Head of caudate nucleus (tissue), 42 donors: ENCODE results near the gene CDR2.
"Not testable (repeated sequence)": the region's sequence is repeated elsewhere in the genome, so short reads cannot be mapped to it uniquely, and the experiment has no call there.

ENCODE experiments used
- DNase-seq, 42 donors: peaks; one replicate each; pipeline versions ENCODE4 v3.0.0 to v3.0.0-alpha.2; 2020 to 2021; ENCODE audit warnings: mixed read lengths in 7 of 42
- intact Hi-C: fragments of 100-400 bp; cut with DNase I; formaldehyde crosslinking; loops from one replicate; pipeline ENCODE4 v1.15.0; 2022

Gene CDR2

DNA sequence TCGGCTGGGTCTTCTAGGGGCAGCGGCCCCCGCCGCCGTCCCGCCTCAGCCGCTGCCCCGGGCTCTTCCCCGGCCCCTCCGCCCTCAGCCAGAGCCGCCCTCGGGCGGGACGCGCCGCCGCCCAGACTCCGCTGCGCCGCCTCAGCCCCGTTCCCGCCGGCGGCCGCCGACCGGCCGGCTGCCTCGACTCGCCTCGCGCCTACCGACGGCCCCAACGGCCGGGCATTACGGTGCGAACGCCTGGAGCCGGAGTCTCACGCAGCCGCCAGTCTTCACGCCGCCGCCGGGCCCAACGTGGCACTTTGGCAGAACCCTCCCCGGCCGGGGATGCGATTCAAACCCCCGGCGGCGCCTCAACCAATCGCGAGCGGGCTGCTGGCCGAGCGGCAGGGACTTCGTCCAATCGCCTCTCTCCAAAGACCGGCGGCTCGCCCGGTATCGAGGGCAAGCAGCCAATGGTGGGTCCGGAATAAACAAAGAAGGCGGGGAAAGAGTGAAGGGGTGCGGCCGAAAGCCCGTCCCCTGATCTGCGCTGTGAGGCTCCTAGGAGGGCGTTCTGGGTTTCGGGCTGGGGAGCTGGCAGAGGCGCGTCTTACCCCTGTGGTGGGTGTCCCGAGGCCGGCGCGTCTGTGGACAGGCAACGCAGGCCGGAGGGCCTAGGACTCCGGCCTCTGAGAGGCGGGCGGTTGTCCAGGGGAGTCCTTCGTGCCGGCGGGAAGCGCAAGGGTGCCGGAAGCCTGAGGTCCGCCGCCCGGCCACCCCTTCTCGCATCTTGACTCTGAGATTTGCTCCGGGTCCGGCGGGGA is at the start of gene CDR2:
Gene CDR2 (minus strand): TSS at position 309 of the 806 bp plus-strand sequence. CDS start 310 bp downstream, outside the sequence.
- intact Hi-C loops = loop anchor here (2.0 to 10.0 kb wide), 3 partner anchors 50 to 177 kb away; partner anchors contain the start of gene POLR3E
- DNase-seq = peak; percentile 94 to 100 (median 98)

DNA sequence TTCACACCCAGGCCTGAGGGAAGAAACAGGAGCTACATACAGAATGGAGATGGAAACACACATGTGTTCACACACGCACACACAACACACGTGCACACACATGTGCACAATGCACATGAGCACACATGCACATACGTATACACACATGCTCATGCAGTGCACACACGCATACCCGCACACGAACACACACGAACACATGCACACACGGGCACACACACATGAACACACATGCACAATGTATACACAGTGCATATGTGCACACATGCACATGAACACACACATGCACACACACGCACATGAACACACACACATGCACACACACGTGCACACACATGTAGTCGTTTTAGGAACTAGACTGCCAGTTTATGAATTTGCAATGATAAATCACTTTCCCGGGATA is 49.3 kb upstream of the CDR2 start:
- DNase-seq = peak in 2 of 42 donors; percentile 1 to 29
- intact Hi-C loops = loop anchor here (10.0 kb wide), 1 partner anchor 49 kb away; the partner anchor contains the start of gene CDR2

DNA sequence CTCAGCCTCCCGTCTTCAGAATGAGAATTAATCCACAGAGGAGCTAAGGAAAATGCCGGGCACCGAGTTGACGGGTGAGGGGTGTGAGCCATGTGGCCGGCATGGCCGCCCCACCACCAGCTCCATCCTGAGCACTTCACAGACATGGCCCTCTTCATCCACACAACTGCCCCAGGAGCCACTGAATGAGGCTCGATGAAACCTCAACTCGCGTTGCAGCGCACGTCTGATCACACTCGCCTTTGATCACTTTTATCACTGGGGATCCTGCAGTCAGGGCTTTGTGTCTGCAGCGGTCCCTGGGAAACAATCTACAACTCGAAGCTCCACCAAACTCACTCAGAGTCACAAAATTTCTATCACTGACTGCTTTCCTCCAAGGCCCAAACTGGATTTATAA is 46.7 kb upstream of the CDR2 start:
- peak in 1 of 42 donors; percentile 27 for DNase-seq
- intact Hi-C loops = loop anchor here (10.0 kb wide), 1 partner anchor 46 kb away; the partner anchor contains the start of gene CDR2

DNA sequence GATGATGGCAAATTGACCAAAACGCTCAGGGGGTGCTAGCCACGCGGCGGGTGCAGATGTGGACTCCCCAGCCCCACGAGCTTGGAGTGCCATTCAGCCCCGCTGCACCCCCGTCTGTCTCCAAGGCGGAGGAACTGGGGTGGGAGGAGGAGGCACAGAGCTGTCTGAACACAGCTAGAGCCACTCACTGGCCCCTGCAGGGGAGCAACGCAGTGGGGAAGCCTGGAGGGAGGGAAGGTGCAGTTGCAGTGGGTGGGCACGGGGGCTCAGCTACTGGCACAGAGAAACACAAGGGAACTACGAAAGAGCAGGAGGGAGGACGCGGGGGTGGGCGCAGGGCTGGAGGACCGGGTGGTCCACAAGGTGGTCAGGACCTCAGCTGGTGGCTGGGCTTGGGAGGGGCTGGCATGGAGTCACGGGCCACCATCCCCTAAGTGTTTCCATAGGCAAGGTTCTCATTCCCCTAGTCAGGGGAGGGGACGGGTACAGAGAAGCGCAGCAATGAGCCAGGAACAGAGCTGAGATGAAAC is 46.3 kb upstream of the CDR2 start:
- peak in 2 of 42 donors; percentile 20 to 34 for DNase-seq
- intact Hi-C loops = loop anchor here (10.0 kb wide), 1 partner anchor 46 kb away; the partner anchor contains the start of gene CDR2

DNA sequence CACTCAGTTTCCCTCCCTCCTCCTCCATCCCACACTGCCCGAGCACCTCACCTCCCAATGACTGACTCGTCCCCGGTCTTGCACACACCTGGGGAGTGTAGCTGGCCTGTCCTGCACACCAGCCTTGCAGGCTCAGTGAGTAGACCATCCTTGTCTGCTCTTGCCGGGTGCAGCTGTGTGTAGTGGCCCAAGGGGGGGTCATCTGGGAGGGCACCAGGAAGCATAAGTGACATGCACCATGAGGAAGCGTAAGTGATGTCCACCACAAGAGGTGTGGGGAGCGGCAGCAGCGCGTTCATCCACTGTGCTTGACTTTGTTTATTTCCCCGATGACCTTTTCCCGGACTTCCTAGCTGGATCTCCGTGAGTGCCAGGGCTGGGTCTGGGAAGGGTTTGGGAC is 45.5 kb upstream of the CDR2 start:
- intact Hi-C loops = loop anchor here (10.0 kb wide), 1 partner anchor 45 kb away; the partner anchor contains the start of gene CDR2
- peak in 1 of 42 donors; percentile 28 for DNase-seq

DNA sequence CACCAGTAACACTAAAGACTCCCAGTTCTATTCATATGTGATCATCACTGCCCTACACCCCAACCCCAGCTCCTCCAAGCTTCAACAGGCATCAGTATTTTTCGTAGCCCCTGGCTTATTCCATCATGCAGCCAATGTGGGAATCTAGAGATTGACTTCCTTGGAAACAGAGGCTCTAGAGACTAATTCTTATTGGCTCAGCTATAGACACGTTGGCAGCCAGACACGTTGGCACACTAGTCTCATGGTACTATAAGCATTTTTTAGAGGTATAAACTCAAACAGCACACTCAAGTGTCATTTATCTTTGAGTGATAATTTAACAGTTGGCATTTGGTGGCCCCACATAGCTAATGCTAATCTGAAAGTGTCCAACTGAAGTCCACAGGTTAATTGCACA is 44.4 kb upstream of the CDR2 start:
- DNase-seq = no peak
- intact Hi-C loops = no loop called here

DNA sequence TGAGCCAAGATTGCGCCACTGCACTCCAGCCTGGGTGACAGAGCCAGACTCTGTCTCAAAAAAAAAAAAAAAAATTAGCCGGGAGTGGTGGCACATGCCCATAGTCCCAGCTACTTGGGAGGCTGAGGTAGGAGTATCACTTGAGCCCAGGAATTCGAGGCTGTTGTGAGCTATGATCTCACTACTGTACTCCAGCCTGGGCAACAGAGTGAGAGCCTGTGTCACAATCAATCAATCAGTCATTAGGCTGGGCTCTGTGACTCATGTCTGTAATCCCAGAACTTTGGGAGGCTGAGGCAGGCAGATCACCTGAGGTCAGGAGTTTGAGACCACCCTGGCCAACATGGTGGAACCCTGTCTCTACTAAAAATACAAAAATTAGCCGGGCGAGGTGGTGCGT is 43.4 kb upstream of the CDR2 start:
- intact Hi-C loops, DNase-seq: not testable (repeated sequence)

DNA sequence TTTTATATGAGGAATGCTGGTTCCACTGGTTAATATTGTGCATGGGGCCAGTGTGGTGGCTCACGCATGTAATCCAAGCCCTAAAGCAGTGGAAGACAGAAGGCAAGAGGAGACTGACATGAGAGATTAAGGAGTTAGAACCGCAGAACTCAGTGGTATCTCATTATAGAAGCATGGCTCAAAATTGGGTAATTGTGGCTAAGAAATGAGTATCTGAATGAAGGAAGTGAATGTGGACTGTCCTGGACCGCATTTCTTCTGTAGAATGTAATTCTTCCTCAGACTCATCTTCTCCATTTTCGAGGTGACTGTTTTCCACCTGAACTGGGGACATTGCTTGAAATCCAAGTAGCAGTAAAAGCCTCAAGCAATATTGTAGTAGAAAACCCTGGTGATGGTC is 42.6 kb upstream of the CDR2 start:
- no peak for DNase-seq
- intact Hi-C loops = no loop called here

DNA sequence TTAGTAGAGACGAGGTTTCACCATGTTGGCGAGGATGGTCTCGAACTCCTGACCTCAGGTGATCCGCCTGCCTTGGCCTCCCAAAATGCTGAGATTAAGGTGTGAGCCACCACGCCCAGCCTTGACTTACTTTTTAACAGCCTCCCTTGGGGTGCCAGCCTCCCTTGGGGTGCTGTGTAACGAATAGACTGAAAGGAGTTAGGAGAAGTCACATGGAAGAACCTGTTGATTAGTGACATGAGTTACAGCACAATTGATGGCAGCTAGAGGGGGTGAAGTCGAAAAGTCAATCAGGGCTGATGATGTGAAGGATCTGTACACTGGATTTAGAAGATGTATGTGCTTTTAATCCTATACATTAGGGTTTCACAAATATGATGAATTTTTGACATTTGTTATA is 39.4 kb upstream of the CDR2 start:
- intact Hi-C loops = no loop called here

DNA sequence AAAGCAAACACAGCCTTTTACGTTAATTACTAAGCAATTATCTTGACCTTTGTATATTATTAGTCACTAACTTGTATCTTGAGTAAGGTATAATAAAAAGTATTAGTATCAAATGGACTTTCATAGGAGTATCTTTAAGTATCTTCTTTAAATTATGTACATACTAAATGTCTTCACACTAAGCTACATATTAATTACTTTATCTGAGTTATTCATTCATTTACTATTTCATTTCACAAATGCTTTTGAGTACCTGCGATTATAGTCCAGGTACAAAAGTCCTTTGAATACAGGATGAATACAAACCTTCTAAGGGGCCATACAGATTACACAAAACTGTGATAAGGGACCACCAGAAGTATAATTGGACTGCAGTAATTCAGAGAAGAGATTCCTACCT is 33.1 kb upstream of the CDR2 start:
- no peak for DNase-seq
- intact Hi-C loops = no loop called here

More for the DNA sequence above, 39.4 kb upstream of the CDR2 start:
- no peak for DNase-seq

DNA sequence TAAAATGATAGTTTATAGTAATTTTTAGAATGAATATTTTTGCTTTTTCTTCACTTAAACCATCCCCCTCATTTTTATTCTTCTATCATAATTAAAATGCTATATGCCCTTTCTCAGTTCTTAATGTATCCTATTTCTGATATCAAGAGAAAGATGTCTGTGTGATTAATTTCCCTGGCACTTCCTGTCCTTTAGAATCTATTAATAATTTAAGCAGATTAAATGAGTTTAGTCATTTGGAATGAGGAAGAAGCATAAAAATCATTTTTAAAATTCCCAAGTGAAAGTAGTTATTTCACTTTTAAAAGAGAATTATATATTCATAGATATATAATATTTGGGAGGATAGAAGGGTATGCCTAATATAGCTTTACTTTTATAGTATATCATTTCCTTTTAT is 27.8 kb upstream of the CDR2 start:
- intact Hi-C loops = no loop called here
- no peak for DNase-seq

DNA sequence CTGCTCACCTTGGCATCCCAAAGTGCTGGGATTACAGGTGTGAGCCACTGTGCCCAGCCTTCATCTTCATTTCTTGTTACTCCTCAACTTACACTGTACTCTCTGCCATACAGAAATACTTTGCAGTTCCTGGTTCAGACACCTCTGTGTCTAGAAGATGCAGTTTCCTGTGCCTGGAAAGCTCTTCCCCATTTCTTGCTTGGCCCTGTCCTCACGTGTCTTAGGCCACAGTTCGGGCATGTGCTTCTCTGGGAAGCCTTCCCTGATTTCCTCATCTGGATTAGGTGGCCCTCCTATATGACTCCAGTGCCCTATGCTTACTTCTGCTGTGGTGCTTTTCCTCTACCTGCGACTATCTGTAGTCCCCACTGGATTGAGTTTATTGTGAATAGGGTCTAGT is 26.5 kb upstream of the CDR2 start:
- intact Hi-C loops = no loop called here

DNA sequence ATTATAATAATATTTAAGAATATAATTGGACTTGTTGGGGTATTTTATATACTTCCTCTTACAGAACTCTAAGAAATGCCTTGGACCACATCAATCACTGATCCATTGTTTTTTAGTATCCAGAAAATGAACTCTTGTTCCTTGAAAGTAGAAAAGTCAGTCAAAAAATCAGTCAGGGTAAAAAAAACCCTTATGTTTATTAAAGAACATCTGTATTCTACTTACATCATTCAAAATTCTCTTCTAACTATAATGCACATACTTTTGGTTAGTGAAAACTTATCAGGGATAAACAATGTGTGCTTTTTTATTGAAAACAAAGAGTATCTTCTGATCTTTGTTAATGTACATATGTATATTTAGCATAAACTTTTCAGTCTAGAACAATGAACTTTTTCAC is 23.5 kb upstream of the CDR2 start:
- intact Hi-C loops = no loop called here

More for the DNA sequence above, 26.5 kb upstream of the CDR2 start:
- DNase-seq = no peak

DNA sequence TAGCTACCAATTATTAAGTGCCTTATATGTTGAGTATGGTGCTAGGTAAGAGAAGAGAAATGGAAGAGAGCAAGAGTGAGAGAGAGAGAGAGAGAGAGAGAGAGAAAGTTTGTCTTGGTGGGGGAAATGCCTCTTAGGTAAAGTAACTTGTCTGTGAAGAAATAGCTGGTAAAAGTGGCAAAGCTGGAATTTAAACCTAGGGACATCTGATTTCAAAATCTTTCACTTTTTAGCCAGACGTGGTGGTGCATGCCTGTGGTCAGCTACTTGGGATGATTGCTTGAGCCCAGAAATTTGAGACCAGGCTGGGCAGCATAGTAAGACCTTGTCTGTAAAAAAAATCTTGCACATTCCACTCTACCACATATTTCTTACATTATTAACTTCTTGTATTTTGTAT is 23.0 kb upstream of the CDR2 start:
- no peak for DNase-seq
- intact Hi-C loops = no loop called here

More for the DNA sequence above, 23.5 kb upstream of the CDR2 start:
- no peak for DNase-seq

DNA sequence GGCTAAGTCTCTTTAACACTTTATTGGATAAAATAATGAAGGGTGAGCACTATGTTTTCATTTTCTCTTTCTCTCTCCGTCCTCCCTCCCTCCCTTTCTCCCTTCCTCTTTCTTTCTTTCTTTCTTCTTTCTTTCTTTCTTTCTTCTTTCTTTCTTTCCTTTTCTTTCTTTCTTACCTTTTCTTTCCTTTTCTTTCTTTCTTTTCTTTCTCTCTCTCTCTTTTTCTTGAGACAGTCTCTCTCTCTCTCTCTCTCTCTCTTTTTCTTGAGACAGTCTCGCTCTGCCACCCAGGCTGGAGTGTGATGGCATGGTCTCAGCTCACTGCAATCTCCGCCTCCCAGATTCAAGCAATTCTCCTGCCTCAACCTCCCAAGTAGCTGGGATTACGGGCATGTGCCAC is 21.5 kb upstream of the CDR2 start:
- no peak for DNase-seq
- intact Hi-C loops = no loop called here

DNA sequence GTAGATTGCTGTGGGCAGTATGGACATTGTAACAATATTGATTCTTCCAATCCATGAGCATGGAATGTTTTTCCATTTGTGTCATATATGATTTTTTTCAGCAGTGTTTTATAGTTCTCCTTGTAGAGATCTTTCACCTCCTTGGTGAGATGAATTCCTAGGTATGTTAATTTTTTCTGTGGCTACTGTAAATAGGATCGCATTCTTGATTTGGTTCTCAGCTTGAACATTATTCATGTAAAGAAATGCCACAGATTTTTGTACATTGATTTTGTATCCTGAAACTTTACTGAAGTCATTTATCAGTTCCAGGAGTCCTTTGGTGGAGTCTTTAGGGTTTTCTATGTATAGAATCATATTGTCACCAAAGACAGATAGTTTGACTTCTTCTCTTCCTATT is 19.7 kb upstream of the CDR2 start:
- intact Hi-C loops = no loop called here
- DNase-seq = no peak

DNA sequence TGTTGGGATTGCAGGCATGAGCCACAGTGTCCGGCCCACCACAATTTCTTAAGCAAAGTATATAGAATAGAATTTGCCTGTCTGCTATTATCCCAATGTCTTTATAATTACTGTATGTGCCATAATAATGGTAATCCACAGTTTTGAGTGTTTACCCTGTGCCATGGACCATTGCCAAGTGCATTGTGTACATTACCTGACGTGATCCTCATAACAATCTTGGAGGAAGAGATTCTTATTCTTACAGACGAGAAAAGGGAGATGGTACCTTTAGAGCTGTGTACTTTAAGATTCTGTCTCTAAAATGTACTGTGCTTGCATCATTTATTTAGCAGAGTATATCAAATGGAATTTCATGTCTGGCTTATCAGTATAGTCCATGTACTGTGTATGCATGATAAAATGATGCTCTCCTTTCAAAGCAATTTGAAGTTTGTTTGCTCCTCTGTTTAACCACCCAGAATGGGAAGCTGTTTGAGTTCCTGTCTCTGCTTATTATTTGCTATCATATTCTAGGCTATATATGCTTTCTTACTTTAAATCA is 13.8 kb upstream of the CDR2 start:
- DNase-seq = no peak
- intact Hi-C loops = no loop called here

DNA sequence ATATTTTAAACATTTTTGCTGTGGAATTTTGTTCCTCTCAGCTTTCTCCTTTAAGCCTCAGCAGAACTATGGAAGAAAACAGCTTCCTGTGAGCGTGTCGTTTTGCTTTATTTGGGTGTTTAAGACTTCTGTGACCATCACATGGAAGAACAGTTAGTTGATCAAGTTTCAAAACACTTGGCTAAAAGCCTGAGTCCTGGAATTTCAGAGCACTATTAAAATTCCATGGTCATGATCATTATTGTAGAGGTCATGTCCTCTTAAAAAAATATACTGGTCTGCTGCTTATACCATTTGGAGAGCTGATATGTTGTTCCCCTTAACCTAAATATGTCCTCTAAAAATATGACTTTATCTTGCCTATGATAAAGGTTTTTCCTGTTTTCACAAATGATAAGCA is 12.6 kb upstream of the CDR2 start:
- intact Hi-C loops = no loop called here
- DNase-seq = no peak

DNA sequence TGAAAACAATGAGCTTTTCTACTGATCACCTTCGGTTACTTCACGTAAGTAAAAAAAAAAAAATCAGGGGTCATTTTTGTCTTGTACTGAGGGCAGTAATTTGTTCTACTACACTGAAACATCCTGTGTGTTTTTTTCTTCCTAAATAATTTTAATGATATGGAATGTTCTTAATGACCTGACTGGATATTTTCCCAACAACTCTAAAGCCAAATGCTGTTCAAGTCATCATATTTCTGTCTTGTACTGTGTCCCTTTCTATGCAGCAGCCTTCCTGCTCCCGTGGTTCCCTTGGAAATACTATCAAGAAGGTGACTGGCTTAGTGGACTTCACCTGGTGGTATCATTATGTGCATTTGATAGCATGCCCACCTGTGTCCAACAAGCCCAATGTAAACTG is 10.8 kb upstream of the CDR2 start:
- intact Hi-C loops = no loop called here
- DNase-seq = no peak

DNA sequence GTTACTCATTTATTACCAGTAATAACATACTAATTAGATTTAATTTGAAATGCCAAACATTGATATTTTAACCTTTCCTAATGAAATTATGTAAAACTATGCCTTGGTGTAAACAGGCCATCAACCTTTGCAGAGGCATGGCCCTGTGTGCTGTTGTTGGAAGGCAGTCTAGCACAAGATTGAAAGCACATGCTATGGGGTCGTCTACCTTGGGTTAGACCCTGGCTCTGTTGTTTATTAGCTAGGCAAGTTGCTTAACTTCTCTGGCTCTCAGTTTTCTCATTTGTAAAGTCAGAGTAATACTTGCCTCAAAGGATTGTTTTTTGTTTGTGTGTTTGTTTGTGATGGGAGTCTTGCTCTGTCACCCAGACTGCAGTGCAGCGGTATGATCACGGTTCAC is 9.4 kb upstream of the CDR2 start:
- intact Hi-C loops = no loop called here
- no peak for DNase-seq
